ENCODE data around the gene ZNF784. TPM values are rescaled to one million over a fixed set of nuclear protein-coding genes. Genes with fewer than 3 reads are reported as not detected.

The ZNF784 gene
- total RNA-seq, 2 donors from 2014 or later = 7.2 to 10.7 TPM

- no peaks in the 10 kb centered on the region for H3K4me1 ChIP-seq (ENCODE audit: control insufficient read depth, insufficient read depth, low read length)
- no peaks in the 10 kb centered on the region for H3K9me3 ChIP-seq (ENCODE audit: control insufficient read depth, low read length)
- peak within 1 kb of the TSS; percentile 98 for H3K9ac ChIP-seq (ENCODE audit: extremely low read depth, low read length, poor library complexity, severe bottlenecking)
- Mint-ChIP-seq H3K4me1 (peaks cover 6% of the 10 kb centered on the region), H3K36me3 (ENCODE audit: low read depth) (peaks cover 34% of the 10 kb centered on the region), H3K9me3 (peaks cover 4% of the 10 kb centered on the region), H3K27ac (peak within 1 kb of the TSS; percentile 99), H3K27me3 (ENCODE audit: insufficient read depth) (no peaks in the 10 kb centered on the region), H3K4me3 (peak within 1 kb of the TSS; percentile 86)
- WGBS, 2 experiments (ENCODE audit: insufficient coverage in 1 of 2, insufficient read length in 1 of 2) = 0 to 1% methylated on average over 16 to 23 of the region's 23 CpGs
- TF ChIP-seq CTCF (conservative IDR thresholded peaks at IDR 0.05) = no peak
- peak within 1 kb of the TSS; percentile 99 for H3K4me3 ChIP-seq (ENCODE audit: low read length)
- no peaks in the 10 kb centered on the region for H3K27me3 ChIP-seq (ENCODE audit: control insufficient read depth, insufficient read depth, low read length, poor library complexity, severe bottlenecking)
- peaks cover 25% of the 10 kb centered on the region for H3K36me3 ChIP-seq (ENCODE audit: control insufficient read depth, insufficient read depth, low read length)
- H3K27ac ChIP-seq (ENCODE audit: low read depth, low read length) = peak within 1 kb of the TSS; percentile 99
- DNase-seq = peak; percentile 99
Measured at GRCh38 chr19:55599468-55599841, 24.9 kb downstream of the ZNF784 start, which contains the start of gene FIZ1. Gene FIZ1, minus strand, starts transcription at chr19:55599517. Its CDS starts 1,652 bp downstream, at chr19:55597865.

GRCh38 chr19:55598719-55599467, 25.5 kb downstream of the ZNF784 start:
- H3K9me3 Mint-ChIP-seq = peaks cover 4% of the 10 kb centered on the region
- Histone ChIP-seq H3K4me1 (ENCODE audit: control insufficient read depth, insufficient read depth, low read length) (no peaks in the 10 kb centered on the region), H3K27ac (ENCODE audit: low read depth, low read length) (peak overlapping the region; percentile 99), H3K9ac (ENCODE audit: extremely low read depth, low read length, poor library complexity, severe bottlenecking) (peak overlapping the region; percentile 98), H3K36me3 (ENCODE audit: control insufficient read depth, insufficient read depth, low read length) (peaks cover 25% of the 10 kb centered on the region), H3K4me3 (ENCODE audit: low read length) (peak overlapping the region; percentile 99), H3K27me3 (ENCODE audit: control insufficient read depth, insufficient read depth, low read length, poor library complexity, severe bottlenecking) (no peaks in the 10 kb centered on the region), H3K9me3 (ENCODE audit: control insufficient read depth, low read length) (no peaks in the 10 kb centered on the region)
- peak overlapping the region; percentile 99 for H3K27ac Mint-ChIP-seq
- H3K36me3 Mint-ChIP-seq (ENCODE audit: low read depth) = peaks cover 37% of the 10 kb centered on the region
- DNase-seq = peak; percentile 99
- 7 to 19% methylated on average over 9 to 26 of the region's 26 CpGs for WGBS, 2 experiments (ENCODE audit: insufficient coverage in 1 of 2, insufficient read length in 1 of 2)
- peak overlapping the region; percentile 86 for H3K4me3 Mint-ChIP-seq
- H3K4me1 Mint-ChIP-seq = peaks cover 6% of the 10 kb centered on the region
- TF ChIP-seq CTCF (conservative IDR thresholded peaks at IDR 0.05) = no peak
- no peaks in the 10 kb centered on the region for H3K27me3 Mint-ChIP-seq (ENCODE audit: insufficient read depth)

DNA sequence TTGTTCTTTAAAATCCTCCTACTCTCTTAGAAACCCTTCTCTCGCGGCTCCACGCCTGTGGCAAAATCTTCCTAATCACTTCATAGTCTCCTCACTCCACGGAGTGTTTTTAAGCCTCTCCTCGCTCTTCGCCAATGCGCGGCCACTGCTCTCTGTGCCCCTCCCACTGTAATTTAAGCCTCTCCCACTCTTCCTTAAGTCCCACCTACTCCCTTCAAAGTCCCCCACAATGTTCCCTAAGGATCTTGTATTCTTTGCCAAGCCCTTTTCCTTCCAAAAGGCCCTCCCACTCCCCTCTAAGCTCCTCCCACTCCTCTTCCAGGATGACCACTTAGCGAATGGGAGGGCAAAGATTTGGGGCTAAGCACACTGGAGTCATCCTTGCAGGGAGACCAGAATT, 26.3 kb downstream of the ZNF784 start:
- Histone ChIP-seq H3K9ac (ENCODE audit: extremely low read depth, low read length, poor library complexity, severe bottlenecking) (no peak overlapping the region), H3K4me3 (ENCODE audit: low read length) (peak overlapping the region; percentile 99), H3K36me3 (ENCODE audit: control insufficient read depth, insufficient read depth, low read length) (peaks cover 30% of the 10 kb centered on the region), H3K4me1 (ENCODE audit: control insufficient read depth, insufficient read depth, low read length) (no peaks in the 10 kb centered on the region), H3K27me3 (ENCODE audit: control insufficient read depth, insufficient read depth, low read length, poor library complexity, severe bottlenecking) (no peaks in the 10 kb centered on the region), H3K27ac (ENCODE audit: low read depth, low read length) (no peak overlapping the region), H3K9me3 (ENCODE audit: control insufficient read depth, low read length) (no peaks in the 10 kb centered on the region)
- TF ChIP-seq CTCF (conservative IDR thresholded peaks at IDR 0.05) = no peak
- DNase-seq = no peak
- Mint-ChIP-seq H3K9me3 (peaks cover 4% of the 10 kb centered on the region), H3K36me3 (ENCODE audit: low read depth) (peaks cover 39% of the 10 kb centered on the region), H3K27ac (no peak overlapping the region), H3K4me1 (peaks cover 4% of the 10 kb centered on the region), H3K4me3 (no peak overlapping the region), H3K27me3 (ENCODE audit: insufficient read depth) (peaks cover 4% of the 10 kb centered on the region)
- WGBS, 2 experiments (ENCODE audit: insufficient coverage in 1 of 2, insufficient read length in 1 of 2) = 87 to 91% methylated on average over 7 to 9 of the region's 9 CpGs

Measured in endodermal cell (in vitro differentiated cells).